HUDEP-2 (cell line): Measurements from ENCODE around the gene ZNF550.
"Not testable (repeated sequence)": the region's sequence is repeated elsewhere in the genome, so short reads cannot be mapped to it uniquely, and the experiment has no call there.

ENCODE experiments used
- DNase-seq, 76 experiments: peaks; one replicate each; lab custom pipeline; 2025; ENCODE audit not compliant: unreplicated experiment in 76 of 76; lab: John Stamatoyannopoulos, UW

ZNF550 gene

GRCh38 chr19:57537953-57538547, 21.6 kb downstream of the ZNF550 start:
- no peak for DNase-seq

- DNase-seq = peak; percentile 35 to 95 (median 86)
Observed at GRCh38 chr19:57527136-57527881, 32.4 kb downstream of the ZNF550 start, which contains the start of gene ZNF549. Gene ZNF549, plus strand, starts transcription at chr19:57527356. Its CDS starts 218 bp downstream, at chr19:57527574.

- peak in 9 of 76 experiments; percentile 11 to 77 (median 47) for DNase-seq
Observed at GRCh38 chr19:57518021-57518420, 41.6 kb downstream of the ZNF550 start.

- DNase-seq = no peak
Observed at GRCh38 chr19:57515255-57515654, 44.4 kb downstream of the ZNF550 start.

- DNase-seq = peak in 2 of 76 experiments; percentile 9 to 14
Observed at GRCh38 chr19:57512845-57513244, 46.8 kb downstream of the ZNF550 start.

- DNase-seq = no peak
Observed at GRCh38 chr19:57511484-57511883, 48.2 kb downstream of the ZNF550 start.

- no peak for DNase-seq
Observed at GRCh38 chr19:57506163-57506562, 53.5 kb downstream of the ZNF550 start.

- DNase-seq = not testable (repeated sequence)
Observed at GRCh38 chr19:57500400-57500799, 59.3 kb downstream of the ZNF550 start.

GRCh38 chr19:57499680-57500395, 59.8 kb downstream of the ZNF550 start, which contains the start of gene ZNF773:
Gene ZNF773, plus strand, starts transcription at chr19:57499938. Its CDS starts 143 bp downstream, at chr19:57500081.
- DNase-seq = peak in 75 of 76 experiments; percentile 41 to 97 (median 92)

GRCh38 chr19:57499332-57499679, 60.4 kb downstream of the ZNF550 start:
- not testable (repeated sequence) for DNase-seq

- not testable (repeated sequence) for DNase-seq
Observed at GRCh38 chr19:57488299-57488644, 71.4 kb downstream of the ZNF550 start.

- peak in 74 of 76 experiments; percentile 26 to 93 (median 80) for DNase-seq
Observed at GRCh38 chr19:57487477-57488298, 72.0 kb downstream of the ZNF550 start, which contains the start of gene ZNF419. Gene ZNF419, plus strand, starts transcription at chr19:57487750. Its CDS starts 201 bp downstream, at chr19:57487951.
